Naive thymus-derived CD8-positive, alpha-beta T cell (primary cell): ENCODE measurements around the gene KRT5. TPM values are rescaled to one million over a fixed set of nuclear protein-coding genes. Genes with fewer than 3 reads are reported as not detected.
"Not testable (repeated sequence)": the region's sequence is repeated elsewhere in the genome, so short reads cannot be mapped to it uniquely, and the experiment has no call there.

Experiments
- ATAC-seq, 2 donors: fragments of 150-1000 bp; cut with Tn5 transposase in 1 of 2; sonication (Bioruptor Pico), chemical (Tn5 transposase) in 1 of 2; 1 replicate in 1 of 2; 2 replicates in 1 of 2; pipeline ENCODE4 v1.10.0; 2021; ENCODE audit warnings: mild to moderate bottlenecking in 2 of 2, moderate library complexity in 2 of 2
- POLR2A ChIA-PET: fragments of 350-600 bp; sonication (Branson Sonifier 250); formaldehyde crosslinking; loops from one replicate; lab custom pipeline; 2021; ENCODE audit warnings: antibody characterized with exemption; lab: Charles Lee
- DNase-seq, 10 donors: peaks; one replicate each; pipeline versions ENCODE4 v3.0.0 to v3.0.0-alpha.2; 2020 to 2022
- H3K27ac Mint-ChIP-seq, 10 donors: one replicate each; pipeline ENCODE4 v1.8.0; 2020 to 2022; ENCODE audit warnings: mild to moderate bottlenecking in 10 of 10, mixed read lengths in 10 of 10, moderate library complexity in 4 of 10, inconsistent platforms in 1 of 10
- H3K27me3 Mint-ChIP-seq, 5 donors: one replicate each; pipeline ENCODE4 v1.8.0; 2021 to 2022; ENCODE audit warnings: mixed read lengths in 5 of 5
- H3K36me3 Mint-ChIP-seq, 3 donors: one replicate each; pipeline ENCODE4 v1.8.0; 2020 to 2022; ENCODE audit warnings: mixed read lengths in 3 of 3, mild to moderate bottlenecking in 2 of 3, inconsistent platforms in 1 of 3
- H3K4me1 Mint-ChIP-seq, 4 donors: one replicate each; pipeline ENCODE4 v1.8.0; 2021 to 2022; ENCODE audit warnings: mixed read lengths in 4 of 4
- H3K4me3 Mint-ChIP-seq, 10 donors: one replicate each; pipeline ENCODE4 v1.8.0; 2020 to 2022; ENCODE audit warnings: mild to moderate bottlenecking in 10 of 10, mixed read lengths in 10 of 10, moderate library complexity in 6 of 10, inconsistent platforms in 1 of 10
- H3K9me3 Mint-ChIP-seq, 9 donors: one replicate each; pipeline ENCODE4 v1.8.0; 2020 to 2022; ENCODE audit warnings: mixed read lengths in 9 of 9, mild to moderate bottlenecking in 3 of 9, inconsistent platforms in 1 of 9, moderate library complexity in 1 of 9
- polyA plus RNA-seq, 3 donors: library from polyadenylated mRNA; unstranded; fragments of 300-500 nt; fragmentation: Illumina TruSeq; gene quantifications; one replicate each; pipeline ENCODE4 v1.2.3, GENCODE V29; 2021
- total RNA-seq, 8 experiments: library from RNA in 2 of 8; stranded (reverse) in 2 of 8; gene quantifications; one replicate each; pipeline ENCODE4 v1.2.3 and lab custom pipeline; 2021 to 2026

The KRT5 gene
- total and polyA plus RNA-seq, 5 experiments from 2014 or later: not detected

DNA sequence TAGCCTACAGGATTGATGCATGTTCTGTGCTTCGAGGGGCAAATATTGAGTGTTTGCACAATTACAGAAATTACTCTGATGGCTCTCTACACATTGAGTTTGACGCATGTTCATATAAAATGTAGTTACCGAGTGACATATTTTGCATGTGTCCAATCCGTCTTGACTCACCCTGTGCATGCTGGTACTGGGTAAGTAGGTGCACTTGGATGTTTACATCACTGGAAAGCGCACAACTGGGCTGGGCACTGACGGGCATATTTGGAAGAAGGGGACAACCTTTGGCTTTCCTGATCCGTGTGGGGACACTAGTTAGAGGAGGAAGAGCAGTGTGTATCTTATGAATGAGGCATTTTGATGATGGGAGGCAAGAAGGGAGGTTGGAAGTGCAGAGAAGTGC lies 22.2 kb downstream of the KRT5 start:
- ATAC-seq (no peak), DNase-seq (no peak)
- POLR2A ChIA-PET: no interaction called here
- Mint-ChIP-seq H3K36me3 (no peaks in the 10 kb centered on the region), H3K9me3 (peaks cover 0 to 2% (median 0%) of the 10 kb centered on the region in 9 donors), H3K27ac (peak overlapping the region in 1 of 10 donors; percentile 4), H3K27me3 (peaks cover 7 to 36% (median 18%) of the 10 kb centered on the region in 5 donors), H3K4me3 (no peak overlapping the region), H3K4me1 (peaks cover 0 to 5% (median 3%) of the 10 kb centered on the region in 4 donors)

DNA sequence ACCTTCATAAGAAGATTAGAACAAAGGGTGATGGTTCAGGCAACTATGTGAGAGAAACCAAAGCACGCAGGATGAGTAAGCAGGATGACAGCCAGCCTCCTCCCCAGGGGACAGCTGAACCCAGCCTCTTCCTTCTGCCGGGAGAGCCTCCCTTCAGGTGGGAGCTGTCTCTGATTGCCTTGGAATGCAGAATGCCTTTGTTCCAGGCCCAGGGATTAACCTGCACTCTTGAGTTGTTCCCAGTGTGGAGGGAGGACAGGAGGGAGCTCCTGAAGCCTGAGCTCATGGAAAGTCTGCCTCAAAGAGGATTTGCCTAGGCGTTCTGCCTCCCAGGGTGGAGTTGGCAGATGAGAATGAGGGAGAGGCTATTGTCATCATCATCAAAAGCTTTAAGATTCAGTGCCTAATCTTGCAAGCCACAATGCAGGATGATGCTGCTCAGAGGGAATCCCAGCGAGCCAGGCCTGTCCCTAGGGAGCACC lies 23.6 kb downstream of the KRT5 start:
- POLR2A ChIA-PET: no interaction called here
- H3K36me3 Mint-ChIP-seq: no peaks in the 10 kb centered on the region
- no peak overlapping the region for H3K4me3 Mint-ChIP-seq
- H3K4me1 Mint-ChIP-seq: peaks cover 0 to 5% (median 3%) of the 10 kb centered on the region in 4 donors
- no peak for ATAC-seq
- H3K27me3 Mint-ChIP-seq: peaks cover 11 to 50% (median 28%) of the 10 kb centered on the region in 5 donors
- H3K27ac Mint-ChIP-seq: no peak overlapping the region
- DNase-seq: no peak
- no peaks in the 10 kb centered on the region for H3K9me3 Mint-ChIP-seq

DNA sequence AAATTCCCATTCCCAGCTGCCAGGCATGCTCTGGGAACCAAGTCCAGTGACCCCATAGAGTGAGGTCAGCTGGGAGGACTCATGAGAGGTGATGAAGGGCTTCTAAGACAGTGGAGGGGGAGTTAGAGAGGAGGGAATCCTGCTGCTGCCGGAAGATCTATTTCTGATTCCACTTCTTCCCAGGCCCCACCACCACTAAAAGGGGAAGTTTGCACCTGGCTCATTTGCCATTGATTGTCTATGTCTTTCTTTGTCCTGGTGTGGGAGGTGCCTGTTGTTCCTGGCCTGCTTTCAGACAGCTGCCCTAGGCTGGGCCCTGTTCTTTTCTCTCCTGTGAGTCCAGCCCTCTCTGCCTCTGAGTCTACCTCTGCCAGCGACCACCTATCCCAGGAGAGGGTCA lies 24.1 kb downstream of the KRT5 start:
- peaks cover 15 to 55% (median 31%) of the 10 kb centered on the region in 5 donors for H3K27me3 Mint-ChIP-seq
- no peaks in the 10 kb centered on the region for H3K36me3 Mint-ChIP-seq
- peaks cover 0 to 5% (median 3%) of the 10 kb centered on the region in 4 donors for H3K4me1 Mint-ChIP-seq
- H3K4me3 Mint-ChIP-seq: no peak overlapping the region
- ATAC-seq (no peak), DNase-seq (no peak)
- H3K27ac Mint-ChIP-seq: no peak overlapping the region
- H3K9me3 Mint-ChIP-seq: no peaks in the 10 kb centered on the region
- POLR2A ChIA-PET: no interaction called here

DNA sequence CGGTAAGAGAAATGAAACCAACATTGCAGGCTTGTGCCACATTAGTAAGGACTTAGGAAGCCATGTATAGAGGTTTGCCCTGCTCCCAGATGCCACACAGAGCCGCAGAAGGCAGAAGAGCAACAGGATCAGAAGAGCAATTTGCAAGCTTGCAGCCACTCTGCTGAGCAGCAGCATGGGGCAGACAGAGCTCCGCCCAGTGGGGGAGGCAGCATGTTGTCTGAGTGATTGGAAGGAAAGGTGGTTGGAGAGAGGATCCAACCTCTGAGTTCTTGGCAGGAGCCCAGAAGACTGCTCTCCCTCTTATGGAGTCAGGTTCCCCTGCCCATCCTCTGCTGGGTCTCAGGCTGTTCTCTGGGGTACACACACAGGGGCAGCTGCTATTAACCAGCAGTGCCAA lies 24.8 kb downstream of the KRT5 start:
- H3K36me3 Mint-ChIP-seq: no peaks in the 10 kb centered on the region
- DNase-seq (no peak), ATAC-seq (no peak)
- H3K4me3 Mint-ChIP-seq: no peak overlapping the region
- no peaks in the 10 kb centered on the region for H3K9me3 Mint-ChIP-seq
- H3K27me3 Mint-ChIP-seq: peaks cover 12 to 58% (median 31%) of the 10 kb centered on the region in 5 donors
- H3K4me1 Mint-ChIP-seq: peaks cover 0 to 5% (median 3%) of the 10 kb centered on the region in 4 donors
- peak overlapping the region in 1 of 10 donors; percentile 5 for H3K27ac Mint-ChIP-seq
- POLR2A ChIA-PET: no interaction called here

DNA sequence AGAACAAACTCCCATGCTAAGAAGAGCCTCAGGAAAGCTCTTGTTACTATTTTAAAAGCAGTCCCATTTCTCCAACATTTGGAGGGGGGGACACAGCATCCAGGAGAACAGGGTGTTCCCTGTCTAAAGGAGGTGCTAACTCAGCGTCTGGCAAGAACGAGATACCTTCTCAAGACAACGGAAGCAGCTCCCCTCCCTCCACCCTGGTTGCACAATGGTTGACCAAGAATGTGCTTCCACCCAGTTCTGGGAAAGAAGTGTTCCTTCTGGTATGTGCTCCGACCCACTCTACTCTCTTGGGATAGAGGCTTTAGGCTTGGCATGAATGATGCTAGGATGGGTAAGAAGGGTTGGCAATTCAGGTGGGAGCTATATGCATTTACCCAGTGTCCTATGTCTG lies 25.7 kb downstream of the KRT5 start:
- no peaks in the 10 kb centered on the region for H3K36me3 Mint-ChIP-seq
- H3K27me3 Mint-ChIP-seq: peaks cover 12 to 58% (median 31%) of the 10 kb centered on the region in 5 donors
- H3K9me3 Mint-ChIP-seq: no peaks in the 10 kb centered on the region
- no peak overlapping the region for H3K4me3 Mint-ChIP-seq
- H3K4me1 Mint-ChIP-seq: peaks cover 0 to 5% (median 3%) of the 10 kb centered on the region in 4 donors
- DNase-seq (no peak), ATAC-seq (no peak)
- H3K27ac Mint-ChIP-seq: no peak overlapping the region
- POLR2A ChIA-PET: no interaction called here

DNA sequence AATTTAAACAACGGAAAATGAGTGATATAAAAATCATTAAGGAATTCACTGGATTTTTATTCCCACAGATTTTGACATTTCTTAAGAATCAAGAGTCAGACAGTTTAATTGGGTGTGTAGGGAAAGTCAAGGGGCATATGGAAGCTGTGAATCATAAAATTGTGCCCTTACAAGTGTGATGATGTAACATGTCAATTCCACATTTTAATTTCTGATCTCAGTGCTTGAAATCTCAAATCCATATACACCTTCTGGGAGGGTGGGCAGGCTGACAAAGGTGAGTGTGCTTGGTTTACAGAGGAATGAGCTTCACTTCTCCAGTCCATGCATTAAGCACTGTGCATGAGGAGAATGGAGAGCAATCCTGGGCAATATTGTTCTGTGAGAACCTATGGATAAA lies 26.1 kb downstream of the KRT5 start:
- Mint-ChIP-seq H3K27ac (no peak overlapping the region), H3K9me3 (no peaks in the 10 kb centered on the region), H3K4me3 (no peak overlapping the region), H3K4me1 (peaks cover 0 to 5% (median 3%) of the 10 kb centered on the region in 4 donors), H3K27me3 (peaks cover 12 to 61% (median 31%) of the 10 kb centered on the region in 5 donors), H3K36me3 (no peaks in the 10 kb centered on the region)
- POLR2A ChIA-PET: no interaction called here
- no peak for ATAC-seq
- DNase-seq: no peak

DNA sequence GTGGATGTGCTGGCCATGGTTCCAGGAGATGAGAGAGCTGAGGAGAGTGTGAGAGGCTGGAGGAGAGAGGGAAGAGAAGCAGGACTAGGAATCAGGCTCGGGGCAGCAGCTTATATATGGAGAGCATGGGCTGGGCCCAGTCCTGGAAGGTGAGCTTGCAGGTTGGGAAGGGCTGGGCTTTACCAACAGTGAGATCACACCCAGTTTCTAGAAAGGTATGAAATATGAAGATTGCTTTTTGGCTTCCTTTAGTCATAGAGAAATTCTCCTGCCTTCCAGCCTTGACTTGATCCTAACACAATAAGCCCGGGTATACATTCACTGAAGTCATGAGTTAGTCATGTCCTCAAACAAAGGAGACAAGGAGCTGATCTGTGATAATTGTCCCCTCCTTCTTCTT lies 27.0 kb downstream of the KRT5 start, which contains the start of gene KRT6A:
KRT6A (minus strand) TSS at position 86 of the 400 bp plus-strand sequence; CDS start at position 17, 69 bp downstream.
- H3K4me3 Mint-ChIP-seq: no peak within 1 kb of the TSS
- H3K4me1 Mint-ChIP-seq: peaks cover 0 to 5% (median 3%) of the 10 kb centered on the region in 4 donors
- H3K36me3 Mint-ChIP-seq: no peaks in the 10 kb centered on the region
- no peak for ATAC-seq
- H3K27me3 Mint-ChIP-seq: peaks cover 16 to 65% (median 34%) of the 10 kb centered on the region in 5 donors
- DNase-seq: no peak
- POLR2A ChIA-PET: no interaction called here
- no peaks in the 10 kb centered on the region for H3K9me3 Mint-ChIP-seq
- H3K27ac Mint-ChIP-seq: no peak within 1 kb of the TSS

DNA sequence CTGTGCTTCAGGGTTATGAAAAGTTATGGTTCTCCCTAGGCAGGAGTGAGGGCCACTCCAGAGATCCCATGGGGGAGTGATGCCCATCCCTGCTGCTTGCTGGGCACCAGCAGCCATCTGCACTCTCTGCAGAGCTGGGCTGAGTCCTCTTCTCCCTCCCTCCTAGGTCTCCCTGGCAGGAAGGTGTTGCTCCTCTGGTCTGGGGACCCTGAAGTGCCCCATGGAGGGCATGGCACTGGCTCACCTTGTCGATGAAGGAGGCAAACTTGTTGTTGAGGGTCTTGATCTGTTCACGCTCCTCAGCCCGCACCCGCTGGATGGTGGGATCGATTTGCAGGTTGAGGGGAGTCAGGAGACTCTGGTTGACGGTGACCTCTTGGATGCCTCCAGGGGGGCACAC lies 27.8 kb downstream of the KRT5 start:
- H3K27ac Mint-ChIP-seq, DNase-seq, H3K4me1 Mint-ChIP-seq, H3K4me3 Mint-ChIP-seq, H3K9me3 Mint-ChIP-seq, ATAC-seq, POLR2A ChIA-PET, H3K36me3 Mint-ChIP-seq: not testable (repeated sequence)
- peaks cover 16 to 65% (median 37%) of the 10 kb centered on the region in 5 donors for H3K27me3 Mint-ChIP-seq

DNA sequence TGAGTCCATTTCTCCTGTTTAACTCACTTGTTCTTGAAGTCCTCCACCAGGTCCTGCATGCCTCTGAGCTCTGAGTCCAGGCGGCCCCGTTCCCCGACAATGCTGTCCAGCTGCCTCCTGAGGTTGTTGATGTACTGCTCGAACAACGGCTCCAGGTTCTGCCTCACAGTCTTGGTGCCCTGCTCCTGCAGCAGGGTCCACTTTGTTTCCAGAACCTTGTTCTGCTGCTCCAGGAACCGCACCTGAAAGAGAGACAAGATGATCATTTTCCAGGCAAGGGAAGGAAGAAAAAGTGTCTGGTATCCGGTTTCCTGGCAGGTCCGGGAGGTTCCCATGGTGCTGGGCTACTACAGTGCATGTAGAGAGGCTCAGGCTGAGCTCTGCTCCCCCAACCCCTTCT lies 28.7 kb downstream of the KRT5 start:
- ATAC-seq, DNase-seq, POLR2A ChIA-PET, H3K4me3 Mint-ChIP-seq, H3K4me1 Mint-ChIP-seq, H3K9me3 Mint-ChIP-seq, H3K36me3 Mint-ChIP-seq: not testable (repeated sequence)
- Mint-ChIP-seq H3K27ac (peak overlapping the region in 1 of 10 donors; percentile 81), H3K27me3 (peaks cover 20 to 71% (median 41%) of the 10 kb centered on the region in 5 donors)

DNA sequence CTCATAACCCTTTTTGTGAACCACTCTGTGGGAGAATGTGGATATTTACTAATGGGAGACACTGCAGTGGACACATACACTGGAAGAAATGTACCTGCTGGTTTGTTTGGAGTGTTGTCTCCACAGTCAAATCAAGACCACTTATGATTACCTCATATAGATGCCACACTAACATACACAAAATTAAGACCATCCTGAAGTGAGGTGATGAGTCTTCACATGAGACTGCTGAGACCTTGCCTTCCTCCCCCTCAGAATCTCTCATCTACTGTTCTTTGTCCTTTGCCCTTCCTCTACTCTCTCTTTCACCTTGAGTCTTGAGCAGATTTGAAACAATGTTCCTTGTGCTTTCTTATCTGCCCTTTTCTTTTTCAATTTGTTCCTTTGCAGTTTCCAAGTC lies 31.5 kb downstream of the KRT5 start:
- no peaks in the 10 kb centered on the region for H3K4me1 Mint-ChIP-seq
- no peak for DNase-seq
- no peak for ATAC-seq
- H3K27ac Mint-ChIP-seq: no peak overlapping the region
- H3K4me3 Mint-ChIP-seq: no peak overlapping the region
- peaks cover 24 to 86% (median 43%) of the 10 kb centered on the region in 5 donors for H3K27me3 Mint-ChIP-seq
- POLR2A ChIA-PET: no interaction called here
- peaks cover 0 to 13% (median 3%) of the 10 kb centered on the region in 3 donors for H3K36me3 Mint-ChIP-seq
- peaks cover 6 to 18% (median 12%) of the 10 kb centered on the region in 9 donors for H3K9me3 Mint-ChIP-seq

DNA sequence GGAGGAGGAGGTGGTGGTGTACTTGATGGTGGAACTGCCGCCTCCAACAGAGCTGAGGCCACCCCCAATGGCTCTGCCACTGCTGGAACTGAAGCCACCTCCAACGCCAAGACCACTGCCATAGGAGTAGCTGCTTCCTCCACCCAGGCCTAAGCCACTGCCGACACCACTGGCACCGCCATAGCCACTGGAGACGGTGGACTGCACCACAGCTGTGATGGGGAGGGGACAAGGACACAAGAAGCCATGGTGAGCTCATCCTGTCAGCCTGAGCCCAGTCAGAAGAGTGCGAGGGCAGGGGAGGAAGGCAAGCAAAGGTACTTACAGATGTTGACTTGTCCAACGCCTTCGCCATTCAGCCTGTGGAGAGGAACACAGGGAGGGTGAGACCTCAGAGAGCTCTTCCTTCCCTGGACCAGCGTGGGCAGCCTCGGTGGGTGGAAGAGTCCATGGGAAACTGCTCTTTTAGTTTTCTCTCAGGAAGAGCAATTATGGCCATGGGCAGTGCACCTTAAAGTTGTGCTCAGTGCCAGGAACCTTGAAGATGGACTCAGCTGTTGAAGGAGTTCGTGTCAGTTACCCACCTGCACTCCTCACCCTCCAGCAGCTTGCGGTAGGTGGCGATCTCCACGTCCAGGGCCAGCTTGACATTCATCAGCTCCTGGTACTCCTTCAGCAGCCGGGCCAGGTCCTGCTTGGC lies 32.3 kb downstream of the KRT5 start:
- H3K36me3 Mint-ChIP-seq: peaks cover 0 to 13% (median 3%) of the 10 kb centered on the region in 3 donors
- H3K4me1 Mint-ChIP-seq, ATAC-seq, DNase-seq, H3K27ac Mint-ChIP-seq, H3K4me3 Mint-ChIP-seq, POLR2A ChIA-PET: not testable (repeated sequence)
- H3K9me3 Mint-ChIP-seq: peaks cover 6 to 19% (median 12%) of the 10 kb centered on the region in 9 donors
- peaks cover 25 to 86% (median 42%) of the 10 kb centered on the region in 5 donors for H3K27me3 Mint-ChIP-seq

DNA sequence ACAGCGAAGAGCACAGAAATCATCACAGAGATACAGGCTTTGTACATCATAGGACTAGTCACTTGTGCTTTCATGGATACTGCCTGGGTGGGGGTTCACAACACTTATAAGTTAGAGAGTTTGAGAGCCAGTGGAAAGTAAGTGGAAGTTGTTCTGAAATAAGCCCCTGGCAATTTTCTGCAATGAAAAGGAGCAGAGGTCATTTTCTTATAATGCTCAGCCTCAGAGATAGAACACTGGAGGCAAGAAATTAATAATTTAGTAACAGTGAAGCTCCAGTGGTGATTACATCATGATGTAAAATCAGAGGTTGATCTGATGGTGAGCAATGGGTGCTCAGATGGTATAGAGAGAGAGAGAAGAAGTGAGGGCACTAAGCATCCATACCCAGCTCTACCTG lies 33.0 kb downstream of the KRT5 start:
- no peaks in the 10 kb centered on the region for H3K4me1 Mint-ChIP-seq
- H3K9me3 Mint-ChIP-seq: peaks cover 6 to 19% (median 12%) of the 10 kb centered on the region in 9 donors
- POLR2A ChIA-PET: no interaction called here
- no peak overlapping the region for H3K27ac Mint-ChIP-seq
- peaks cover 26 to 83% (median 43%) of the 10 kb centered on the region in 5 donors for H3K27me3 Mint-ChIP-seq
- H3K36me3 Mint-ChIP-seq: peaks cover 0 to 13% (median 3%) of the 10 kb centered on the region in 3 donors
- ATAC-seq (no peak), DNase-seq (no peak)
- no peak overlapping the region for H3K4me3 Mint-ChIP-seq
